Inflammatory macrophage (primary cell): Measurements from ENCODE around the gene EN2.

Experiments
- DNase-seq, 2 donors: peaks; one replicate each; pipeline ENCODE4 v3.0.0-alpha.2; 2020 to 2022

Gene EN2

GRCh38 chr7:155465761-155466141 is 7.8 kb downstream of the EN2 start:
- no peak for DNase-seq

GRCh38 chr7:155466142-155466813 is 8.3 kb downstream of the EN2 start:
- no peak for DNase-seq

GRCh38 chr7:155466814-155467733 is 9.1 kb downstream of the EN2 start:
- DNase-seq, result no peak

GRCh38 chr7:155467846-155468784 is 10.2 kb downstream of the EN2 start:
- no peak for DNase-seq

- DNase-seq, result no peak
These were observed 10.8 kb downstream of the EN2 start for GRCh38 chr7:155468785-155469148.

- no peak for DNase-seq
These were observed 11.6 kb downstream of the EN2 start for GRCh38 chr7:155469311-155470185.

- no peak for DNase-seq
These were observed 12.2 kb downstream of the EN2 start for GRCh38 chr7:155470186-155470487.

GRCh38 chr7:155470686-155471638 is 13.0 kb downstream of the EN2 start:
- no peak for DNase-seq

- DNase-seq, result no peak
These were observed 13.8 kb downstream of the EN2 start for GRCh38 chr7:155471718-155472117.

GRCh38 chr7:155477476-155477875 is 19.5 kb downstream of the EN2 start:
- DNase-seq, result no peak

- no peak for DNase-seq
These were observed 23.8 kb downstream of the EN2 start for GRCh38 chr7:155481764-155482163.

GRCh38 chr7:155482511-155483183 is 24.7 kb downstream of the EN2 start:
- no peak for DNase-seq

- DNase-seq, result peak; percentile 29 to 65
These were observed 25.3 kb downstream of the EN2 start for GRCh38 chr7:155483245-155483644.

GRCh38 chr7:155483868-155484325 is 26.0 kb downstream of the EN2 start:
- DNase-seq, result no peak

GRCh38 chr7:155484483-155485399 is 26.8 kb downstream of the EN2 start:
- DNase-seq, result no peak

GRCh38 chr7:155486783-155487508 is 29.0 kb downstream of the EN2 start:
- no peak for DNase-seq

- DNase-seq, result no peak
These were observed 29.9 kb downstream of the EN2 start for GRCh38 chr7:155487509-155488482.
